Esophagus squamous epithelium (tissue), 4 donors: ENCODE results near the gene AK1.

Experiments used
- CTCF ChIP-seq, 6 experiments: fragments of 450-650 bp in 4 of 6; fragments of 200-600 bp in 2 of 6; sonication (generic) in 2 of 6; IDR thresholded peaks; one replicate each; pipeline ENCODE4 v1.5.1; 2016 to 2019; ENCODE audit warnings: antibody characterized with exemption in 6 of 6, mild to moderate bottlenecking in 4 of 6, moderate library complexity in 4 of 6
- POLR2A ChIP-seq, 4 donors: fragments of 450-650 bp; IDR thresholded peaks; one replicate each; pipeline ENCODE4 v1.6.1; 2017; ENCODE audit warnings: antibody characterized with exemption in 4 of 4, mild to moderate bottlenecking in 4 of 4, moderate library complexity in 3 of 4

GRCh38 chr9:127847178-127847510 lies 30.3 kb downstream of the AK1 start:
- TF ChIP-seq CTCF (IDR thresholded peaks at IDR 0.05): no peak
- TF ChIP-seq POLR2A (IDR thresholded peaks at IDR 0.05): no peak
